Skeletal muscle cell (primary cell): ENCODE data around the gene ACAD9.

Source experiments
- DNase-seq: peaks from one replicate; pipeline ENCODE4 v3.0.0-alpha.2; 2010; ENCODE audit warnings: low read depth
- H3K4me3 ChIP-seq: 2 replicates; pipeline ENCODE4 v1.5.1; 2011; ENCODE audit warnings: low read depth, mild to moderate bottlenecking, control low read depth, low read length, moderate library complexity

Gene ACAD9

GRCh38 chr3:128882719-128883118 is 3.3 kb downstream of the ACAD9 start:
- DNase-seq, result no peak

GRCh38 chr3:128884992-128885391 is 5.6 kb downstream of the ACAD9 start:
- no peak overlapping the region for H3K4me3 ChIP-seq
- DNase-seq, result no peak

More at GRCh38 chr3:128882719-128883118, 3.3 kb downstream of the ACAD9 start:
- H3K4me3 ChIP-seq, result no peak overlapping the region

- H3K4me3 ChIP-seq, result no peak overlapping the region
- DNase-seq, result no peak
These were observed 9.9 kb downstream of the ACAD9 start for GRCh38 chr3:128889139-128889894.

- H3K4me3 ChIP-seq, result no peak overlapping the region
- DNase-seq, result no peak
These were observed 16.6 kb downstream of the ACAD9 start for GRCh38 chr3:128895843-128896697.

GRCh38 chr3:128902426-128902825 is 23.0 kb downstream of the ACAD9 start:
- no peak for DNase-seq
- H3K4me3 ChIP-seq, result no peak overlapping the region

- DNase-seq, result no peak
- H3K4me3 ChIP-seq, result no peak overlapping the region
These were observed 24.1 kb downstream of the ACAD9 start for GRCh38 chr3:128903501-128903900.

- no peak for DNase-seq
- H3K4me3 ChIP-seq, result no peak overlapping the region
These were observed 26.8 kb downstream of the ACAD9 start for GRCh38 chr3:128906031-128906803.

GRCh38 chr3:128906804-128907525 is 27.5 kb downstream of the ACAD9 start:
- no peak for DNase-seq
- no peak overlapping the region for H3K4me3 ChIP-seq

GRCh38 chr3:128907706-128908445 is 28.5 kb downstream of the ACAD9 start:
- no peak overlapping the region for H3K4me3 ChIP-seq
- DNase-seq, result no peak

GRCh38 chr3:128908951-128909350 is 29.5 kb downstream of the ACAD9 start:
- DNase-seq, result no peak
- no peak overlapping the region for H3K4me3 ChIP-seq

- DNase-seq, result no peak
These were observed 30.6 kb downstream of the ACAD9 start for GRCh38 chr3:128910006-128910405.

GRCh38 chr3:128911911-128912310 is 32.5 kb downstream of the ACAD9 start:
- H3K4me3 ChIP-seq, result no peak overlapping the region
- no peak for DNase-seq

More at GRCh38 chr3:128910006-128910405, 30.6 kb downstream of the ACAD9 start:
- no peak overlapping the region for H3K4me3 ChIP-seq

- no peak for DNase-seq
- no peak overlapping the region for H3K4me3 ChIP-seq
These were observed 35.7 kb downstream of the ACAD9 start for GRCh38 chr3:128914966-128915645.

GRCh38 chr3:128917291-128917690 is 37.9 kb downstream of the ACAD9 start:
- DNase-seq, result no peak
- no peak overlapping the region for H3K4me3 ChIP-seq

GRCh38 chr3:128919988-128920387 is 40.6 kb downstream of the ACAD9 start:
- no peak for DNase-seq

GRCh38 chr3:128922804-128923459 is 43.5 kb downstream of the ACAD9 start:
- DNase-seq, result no peak
- no peak overlapping the region for H3K4me3 ChIP-seq

More at GRCh38 chr3:128919988-128920387, 40.6 kb downstream of the ACAD9 start:
- H3K4me3 ChIP-seq, result no peak overlapping the region

GRCh38 chr3:128923576-128923975 is 44.2 kb downstream of the ACAD9 start:
- no peak overlapping the region for H3K4me3 ChIP-seq
- no peak for DNase-seq
